Keratinocyte (primary cell): ENCODE measurements around the gene NAPA.

Source experiments
- EZH2 ChIP-seq: IDR thresholded peaks from one replicate; pipeline ENCODE4 v1.6.1; 2012; ENCODE audit warnings: inconsistent platforms, mild to moderate bottlenecking, low read length, moderate library complexity
- TF ChIP-seq, protein P1 (sequence below), 3 experiments: IDR thresholded peaks in 1 of 3; conservative IDR thresholded peaks in 1 of 3; optimal IDR thresholded peaks in 1 of 3; 2 replicates in 2 of 3; 3 replicates in 1 of 3; pipeline versions ENCODE3 to v1.5.1; 2011; ENCODE audit warnings: low read length in 3 of 3, mild to moderate bottlenecking in 3 of 3, moderate library complexity in 2 of 3, control low read depth in 1 of 3, inconsistent platforms in 1 of 3; ENCODE audit not compliant: insufficient read depth in 2 of 3; ENCODE audit errors: extremely low read depth in 1 of 3

DNA sequence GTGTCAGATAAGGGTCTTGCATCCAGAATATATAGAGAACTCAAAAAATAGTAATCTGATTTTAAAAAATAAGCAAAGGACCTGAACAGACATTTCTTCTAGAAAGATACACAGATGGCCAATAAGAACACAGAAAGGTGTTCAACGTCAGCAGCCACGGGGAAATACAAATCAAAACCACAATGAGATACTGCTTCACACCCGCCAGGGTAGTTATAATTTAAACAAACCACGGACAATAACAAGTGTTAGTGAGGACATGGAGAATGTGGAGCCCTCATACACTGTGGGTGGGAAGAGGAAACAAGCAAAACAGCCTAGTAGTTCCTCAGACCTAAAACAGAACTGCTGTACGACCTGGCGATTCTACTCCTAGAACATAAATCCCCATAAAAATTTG is 26.7 kb upstream of the NAPA start:
- TF ChIP-seq, protein P1, sequence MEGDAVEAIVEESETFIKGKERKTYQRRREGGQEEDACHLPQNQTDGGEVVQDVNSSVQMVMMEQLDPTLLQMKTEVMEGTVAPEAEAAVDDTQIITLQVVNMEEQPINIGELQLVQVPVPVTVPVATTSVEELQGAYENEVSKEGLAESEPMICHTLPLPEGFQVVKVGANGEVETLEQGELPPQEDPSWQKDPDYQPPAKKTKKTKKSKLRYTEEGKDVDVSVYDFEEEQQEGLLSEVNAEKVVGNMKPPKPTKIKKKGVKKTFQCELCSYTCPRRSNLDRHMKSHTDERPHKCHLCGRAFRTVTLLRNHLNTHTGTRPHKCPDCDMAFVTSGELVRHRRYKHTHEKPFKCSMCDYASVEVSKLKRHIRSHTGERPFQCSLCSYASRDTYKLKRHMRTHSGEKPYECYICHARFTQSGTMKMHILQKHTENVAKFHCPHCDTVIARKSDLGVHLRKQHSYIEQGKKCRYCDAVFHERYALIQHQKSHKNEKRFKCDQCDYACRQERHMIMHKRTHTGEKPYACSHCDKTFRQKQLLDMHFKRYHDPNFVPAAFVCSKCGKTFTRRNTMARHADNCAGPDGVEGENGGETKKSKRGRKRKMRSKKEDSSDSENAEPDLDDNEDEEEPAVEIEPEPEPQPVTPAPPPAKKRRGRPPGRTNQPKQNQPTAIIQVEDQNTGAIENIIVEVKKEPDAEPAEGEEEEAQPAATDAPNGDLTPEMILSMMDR (optimal IDR thresholded peaks at IDR 0.05 in 1 of 3, IDR thresholded peaks at IDR 0.05 in 1 of 3, conservative IDR thresholded peaks at IDR 0.05 in 1 of 3; ENCODE audit: extremely low read depth in 1 of 3, insufficient read depth in 2 of 3, low read length in 3 of 3): no peak
- TF ChIP-seq EZH2: no peak
